ENCODE results near the gene PHLDB1.

Gene PHLDB1

DNA sequence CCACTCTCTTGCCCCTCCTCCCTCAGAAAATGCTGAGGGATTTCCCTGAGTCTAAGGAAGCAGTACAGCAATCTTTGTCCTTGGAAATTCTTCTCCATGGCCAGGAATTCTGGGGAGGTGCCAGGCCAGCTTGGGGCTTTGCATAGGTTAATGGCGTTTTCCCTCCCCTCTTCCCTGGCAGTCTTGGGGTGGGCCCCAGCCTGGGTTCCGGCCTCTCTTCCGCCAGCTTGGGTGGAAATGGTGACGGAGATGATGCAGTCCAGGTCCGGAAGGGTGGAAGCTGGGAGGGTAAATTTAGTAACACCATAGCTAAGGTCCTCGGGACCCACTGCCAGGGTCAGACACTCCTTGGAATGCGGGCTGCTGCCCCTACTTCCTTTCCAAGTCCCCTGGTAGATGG, 5.0 kb downstream of the PHLDB1 start:
- no peak for DNase-seq (ENCODE audit: low read depth)
- no peak overlapping the region for H3K4me3 ChIP-seq (ENCODE audit: low read depth, low read length)
- TF ChIP-seq, protein P1, sequence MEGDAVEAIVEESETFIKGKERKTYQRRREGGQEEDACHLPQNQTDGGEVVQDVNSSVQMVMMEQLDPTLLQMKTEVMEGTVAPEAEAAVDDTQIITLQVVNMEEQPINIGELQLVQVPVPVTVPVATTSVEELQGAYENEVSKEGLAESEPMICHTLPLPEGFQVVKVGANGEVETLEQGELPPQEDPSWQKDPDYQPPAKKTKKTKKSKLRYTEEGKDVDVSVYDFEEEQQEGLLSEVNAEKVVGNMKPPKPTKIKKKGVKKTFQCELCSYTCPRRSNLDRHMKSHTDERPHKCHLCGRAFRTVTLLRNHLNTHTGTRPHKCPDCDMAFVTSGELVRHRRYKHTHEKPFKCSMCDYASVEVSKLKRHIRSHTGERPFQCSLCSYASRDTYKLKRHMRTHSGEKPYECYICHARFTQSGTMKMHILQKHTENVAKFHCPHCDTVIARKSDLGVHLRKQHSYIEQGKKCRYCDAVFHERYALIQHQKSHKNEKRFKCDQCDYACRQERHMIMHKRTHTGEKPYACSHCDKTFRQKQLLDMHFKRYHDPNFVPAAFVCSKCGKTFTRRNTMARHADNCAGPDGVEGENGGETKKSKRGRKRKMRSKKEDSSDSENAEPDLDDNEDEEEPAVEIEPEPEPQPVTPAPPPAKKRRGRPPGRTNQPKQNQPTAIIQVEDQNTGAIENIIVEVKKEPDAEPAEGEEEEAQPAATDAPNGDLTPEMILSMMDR (IDR thresholded peaks at IDR 0.05; ENCODE audit: insufficient read depth, low read depth, low read length, missing control alignments): no peak

DNA sequence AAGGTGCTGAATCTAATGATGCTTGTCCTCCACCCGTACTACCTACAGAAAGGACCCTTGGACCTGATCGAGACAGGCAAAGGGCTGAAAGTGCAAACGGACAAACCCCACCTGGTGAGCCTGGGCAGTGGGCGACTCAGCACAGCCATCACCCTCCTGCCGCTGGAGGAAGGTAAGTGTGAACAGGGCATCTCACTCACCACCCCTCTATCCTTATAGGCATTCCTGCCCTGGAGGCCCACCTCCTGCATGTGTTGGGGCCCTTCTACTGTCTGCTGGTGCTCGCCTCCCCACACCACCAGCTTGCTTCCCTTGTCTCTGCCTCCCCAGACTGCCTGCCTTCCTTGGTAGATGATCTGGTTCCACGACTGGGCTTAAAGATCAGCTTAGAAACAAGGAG, 7.1 kb downstream of the PHLDB1 start:
- TF ChIP-seq, protein P1 (IDR thresholded peaks at IDR 0.05; ENCODE audit: insufficient read depth, low read depth, low read length, missing control alignments): no peak
- DNase-seq (ENCODE audit: low read depth): no peak
- no peak overlapping the region for H3K4me3 ChIP-seq (ENCODE audit: low read depth, low read length)

DNA sequence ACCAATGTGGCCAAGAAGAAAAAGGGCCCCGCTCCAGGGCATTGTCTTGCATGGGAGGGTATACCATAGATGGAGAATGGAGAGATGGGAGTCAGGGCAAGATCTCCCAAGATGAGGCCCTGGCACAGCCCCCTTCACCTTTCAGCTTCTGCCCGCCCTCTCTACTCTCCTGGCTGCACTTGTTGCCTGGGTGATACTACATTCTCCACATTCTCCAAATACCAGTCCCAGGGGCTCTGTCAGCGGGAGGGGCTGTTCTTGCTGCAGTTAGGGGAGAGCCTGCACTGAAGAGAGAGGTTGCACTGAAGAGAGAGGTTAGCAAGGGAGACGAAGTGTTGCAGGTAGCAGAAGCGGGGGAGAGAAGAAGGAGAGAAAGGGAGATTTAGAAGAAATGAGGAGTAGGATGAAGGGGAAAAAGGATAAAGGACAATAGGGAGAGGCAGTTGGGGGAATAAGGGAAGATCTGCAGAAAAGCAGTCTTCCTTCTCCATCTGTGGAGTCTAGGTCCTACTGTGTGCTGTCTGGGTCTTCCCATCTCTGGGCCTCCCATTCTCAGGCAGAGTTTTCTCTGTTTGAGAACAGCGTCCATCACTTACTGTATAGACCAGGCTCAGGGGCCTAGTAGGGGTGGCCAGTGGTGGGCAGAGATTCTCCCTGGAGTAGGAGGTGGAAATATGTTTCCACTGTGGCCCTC, 8.0 kb downstream of the PHLDB1 start:
- no peak for DNase-seq (ENCODE audit: low read depth)
- no peak overlapping the region for H3K4me3 ChIP-seq (ENCODE audit: low read depth, low read length)
- TF ChIP-seq, protein P1 (IDR thresholded peaks at IDR 0.05; ENCODE audit: insufficient read depth, low read depth, low read length, missing control alignments): no peak

DNA sequence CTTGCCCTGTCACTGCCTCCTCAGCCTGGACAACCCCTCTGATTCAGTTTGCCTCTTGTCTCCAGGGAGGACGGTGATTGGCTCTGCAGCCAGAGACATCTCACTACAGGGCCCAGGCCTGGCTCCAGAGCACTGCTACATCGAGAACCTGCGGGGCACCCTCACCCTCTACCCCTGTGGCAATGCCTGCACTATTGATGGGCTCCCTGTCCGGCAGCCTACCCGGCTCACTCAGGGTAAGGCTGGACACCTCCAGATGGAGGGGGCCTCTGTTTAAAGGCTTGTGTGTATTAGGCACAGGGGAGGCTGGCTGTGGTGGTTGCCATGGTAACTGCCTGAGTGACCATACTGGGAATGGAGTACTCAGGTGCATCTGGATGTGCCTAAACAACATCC, 8.6 kb downstream of the PHLDB1 start:
- DNase-seq (ENCODE audit: low read depth): no peak
- TF ChIP-seq, protein P1 (IDR thresholded peaks at IDR 0.05; ENCODE audit: insufficient read depth, low read depth, low read length, missing control alignments): no peak
- H3K4me3 ChIP-seq (ENCODE audit: low read depth, low read length): no peak overlapping the region

- TF ChIP-seq, protein P1 (IDR thresholded peaks at IDR 0.05; ENCODE audit: insufficient read depth, low read depth, low read length, missing control alignments): no peak
- H3K4me3 ChIP-seq (ENCODE audit: low read depth, low read length): no peak overlapping the region
- no peak for DNase-seq (ENCODE audit: low read depth)
Observed at GRCh38 chr11:118618115-118618990, 10.9 kb downstream of the PHLDB1 start.

- TF ChIP-seq, protein P1 (IDR thresholded peaks at IDR 0.05; ENCODE audit: insufficient read depth, low read depth, low read length, missing control alignments): no peak
- H3K4me3 ChIP-seq (ENCODE audit: low read depth, low read length): no peak overlapping the region
- no peak for DNase-seq (ENCODE audit: low read depth)
Observed at GRCh38 chr11:118618991-118619375, 11.6 kb downstream of the PHLDB1 start.
